NCI-H748 (cell line): ENCODE measurements around the gene HIVEP3.

Source experiments
- DNase-seq: peaks from one replicate; lab custom pipeline; 2025; ENCODE audit not compliant: unreplicated experiment; lab: John Stamatoyannopoulos, UW

HIVEP3 gene

DNA sequence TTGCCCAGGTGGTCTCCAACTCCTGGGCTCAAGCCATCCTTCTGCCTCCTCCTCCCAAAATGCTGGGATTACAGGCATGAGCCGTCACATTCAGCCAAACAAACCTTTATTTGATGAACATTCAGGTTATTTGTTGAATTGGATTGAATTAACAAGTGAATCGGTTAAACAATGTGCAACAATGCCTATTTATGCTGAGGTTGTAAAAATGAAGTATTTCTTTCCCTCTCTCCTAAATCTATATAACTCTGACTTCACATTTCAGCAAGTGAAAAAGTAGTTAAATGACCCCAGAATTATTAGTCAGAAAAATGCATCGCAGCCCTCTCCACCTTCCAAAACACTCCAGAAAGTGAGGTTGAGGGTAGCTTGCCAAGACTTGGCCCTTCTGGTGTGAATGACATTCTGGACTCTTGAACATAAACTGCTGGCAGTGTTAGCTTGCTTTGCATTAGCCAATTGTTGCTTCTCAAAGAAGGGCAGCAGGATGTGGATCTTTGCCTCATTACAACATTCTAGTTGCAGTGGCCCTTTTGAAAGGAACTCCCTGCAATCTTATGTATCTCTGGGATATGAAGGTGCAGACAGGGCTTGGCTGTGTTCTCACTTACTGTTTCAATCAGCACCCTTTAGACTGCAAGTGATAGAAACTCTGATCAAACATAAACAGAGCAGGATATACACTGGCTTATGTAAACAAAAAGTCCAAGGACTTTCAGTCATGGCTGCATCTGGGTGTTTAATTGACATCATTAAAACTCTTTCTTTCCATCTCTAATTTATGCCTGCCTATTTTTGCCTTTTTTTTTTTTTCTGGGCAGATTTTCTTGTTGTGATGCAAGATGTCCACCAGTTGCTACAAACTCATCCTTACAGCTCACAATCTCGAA, 456.7 kb downstream of the HIVEP3 start:
- peak; percentile 81 for DNase-seq

DNA sequence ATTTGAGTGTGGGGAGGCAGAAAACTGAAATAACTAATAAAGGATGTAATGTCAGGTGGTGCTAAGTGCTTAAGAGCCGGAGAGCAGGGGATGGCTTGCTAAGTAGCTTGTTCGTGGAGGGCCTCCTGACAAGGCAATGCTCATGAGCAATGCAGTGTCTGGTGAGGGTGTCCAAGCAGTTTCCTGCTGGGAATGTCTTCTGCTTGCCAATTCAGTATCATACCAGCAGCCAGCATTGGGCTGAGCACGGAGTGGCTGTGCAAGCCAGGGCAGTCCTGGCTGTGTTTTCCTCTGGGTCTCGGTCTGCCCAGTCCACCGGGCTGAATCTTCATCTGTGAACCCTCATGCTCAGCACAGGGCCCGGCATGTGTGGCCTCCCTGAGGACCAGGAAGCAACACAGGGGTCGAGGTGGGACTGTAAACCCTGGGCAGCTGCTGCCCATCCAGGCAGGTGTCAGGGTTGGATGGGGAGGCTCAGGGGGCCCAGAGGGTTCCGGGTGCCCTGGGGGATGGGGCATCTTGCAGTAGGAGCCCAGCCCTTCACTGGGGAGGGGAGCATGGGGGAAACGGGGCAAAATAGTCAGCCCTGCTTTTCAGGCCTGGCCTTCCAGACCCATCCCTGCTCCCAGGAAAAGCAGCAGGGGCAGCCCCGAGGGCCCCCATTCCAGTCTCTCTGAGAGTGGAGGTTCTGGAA, 461.7 kb downstream of the HIVEP3 start:
- DNase-seq = no peak
